HCT116 (cell line): ENCODE measurements around the gene BRINP3. TPM values are rescaled to one million over a fixed set of nuclear protein-coding genes. Genes with fewer than 3 reads are reported as not detected.

Experiments
- ATAC-seq: fragments of 200-7000 bp; cut with Tn5 transposase; 2 replicates; pipeline ENCODE4 v1.9.1; 2020; ENCODE audit warnings: mild to moderate bottlenecking, moderate library complexity
- BruUV-seq: library from RNA; stranded (reverse); fragments of 400-500 nt; replicated peaks from 2 replicates; lab custom pipeline; 2021; lab: Mats Ljungman, UMichigan
- CTCF ChIA-PET: fragments of 300-600 bp; sonication (Branson Sonifier 250); formaldehyde crosslinking; loops from one replicate; lab custom pipeline; 2021; ENCODE audit warnings: antibody characterized with exemption; lab: Charles Lee
- POLR2A ChIA-PET: fragments of 300-600, 350-600 bp; sonication (Branson Sonifier 250); formaldehyde crosslinking; loops from one replicate; lab custom pipeline; 2021; ENCODE audit warnings: antibody characterized with exemption; lab: Charles Lee
- RAD21 ChIA-PET, 2 experiments: fragments of 300-600 bp; sonication (Branson Sonifier 250); formaldehyde crosslinking; loops; one replicate each; lab custom pipeline; 2023; ENCODE audit warnings: low total read pairs in 2 of 2; ENCODE audit not compliant: uncharacterized antibody in 2 of 2, unreplicated experiment in 2 of 2, low non-redundant PET in 1 of 2; lab: Charles Lee
- DNase-seq: peaks from one replicate; pipeline ENCODE4 v3.0.0-alpha.2; 2010; ENCODE audit warnings: low read depth, low spot score
- H2AFZ ChIP-seq: fragments of 200-600 bp; shearing (Covaris generic), sonication (generic); 2 replicates; pipeline ENCODE4 v1.6.1; 2017; ENCODE audit warnings: low read depth, mixed run types, mixed read lengths, antibody characterized with exemption, low read length; ENCODE audit not compliant: poor library complexity, severe bottlenecking
- H3K27ac ChIP-seq: 2 replicates; pipeline ENCODE4 v1.5.1; 2012; ENCODE audit warnings: low read depth, low read length
- H3K27me3 ChIP-seq: fragments of 200-600 bp; sonication (generic); 2 replicates; pipeline ENCODE4 v1.6.1; 2016; ENCODE audit warnings: mixed run types, low read length, mixed read lengths; ENCODE audit not compliant: insufficient read depth
- H3K36me3 ChIP-seq, 2 experiments: fragments of 200-500 bp in 1 of 2; fragments of 200-600 bp in 1 of 2; sonication (Bioruptor generic) in 1 of 2; sonication (generic) in 1 of 2; 2 replicates each; pipeline versions ENCODE4 v1.5.1 to v1.6.1; 2014 to 2016; ENCODE audit warnings: low read length in 2 of 2, inconsistent platforms in 1 of 2, mixed read lengths in 1 of 2, mixed run types in 1 of 2; ENCODE audit not compliant: insufficient read depth in 2 of 2, control insufficient read depth in 1 of 2
- H3K4me1 ChIP-seq, 2 experiments: fragments of 200-600 bp in 1 of 2; sonication (generic) in 1 of 2; 2 replicates each; pipeline versions ENCODE4 v1.5.1 to v1.6.1; 2012 to 2017; ENCODE audit warnings: low read length in 2 of 2, inconsistent platforms in 1 of 2, mild to moderate bottlenecking in 1 of 2, mixed read lengths in 1 of 2, mixed run types in 1 of 2, moderate library complexity in 1 of 2; ENCODE audit not compliant: insufficient read depth in 2 of 2, control insufficient read depth in 1 of 2
- H3K4me2 ChIP-seq: fragments of 200-600 bp; sonication (generic); 2 replicates; pipeline ENCODE4 v1.6.1; 2017; ENCODE audit warnings: mixed run types, low read length, mixed read lengths
- H3K4me3 ChIP-seq, 2 experiments: fragments of 200-600 bp in 1 of 2; sonication (generic) in 1 of 2; replicated peaks in 1 of 2; 2 replicates each; pipeline ENCODE4 v1.5.1; 2011 to 2016; ENCODE audit warnings: low read length in 2 of 2, control low read depth in 1 of 2, low read depth in 1 of 2, mild to moderate bottlenecking in 1 of 2, mixed read lengths in 1 of 2, mixed run types in 1 of 2
- H3K79me2 ChIP-seq: fragments of 200-600 bp; sonication (generic); 2 replicates; pipeline ENCODE4 v1.6.1; 2017; ENCODE audit warnings: mild to moderate bottlenecking, mixed run types, low read length, moderate library complexity, mixed read lengths; ENCODE audit not compliant: insufficient read depth
- H3K9ac ChIP-seq: fragments of 200-600 bp; sonication (generic); 2 replicates; pipeline ENCODE4 v1.6.1; 2016; ENCODE audit warnings: low read length, mixed read lengths
- H3K9me2 ChIP-seq: fragments of 200-600 bp; sonication (generic), shearing (Covaris generic); 2 replicates; pipeline ENCODE4 v1.6.1; 2017; ENCODE audit warnings: mixed run types, mild to moderate bottlenecking, moderate library complexity; ENCODE audit not compliant: insufficient read depth
- H3K9me3 ChIP-seq, 2 experiments: fragments of 200-500 bp in 1 of 2; fragments of 200-600 bp in 1 of 2; sonication (Bioruptor generic) in 1 of 2; sonication (generic) in 1 of 2; 2 replicates each; pipeline ENCODE4 v1.6.1; 2014 to 2017; ENCODE audit warnings: low read length in 2 of 2, mixed read lengths in 2 of 2, inconsistent platforms in 1 of 2, low read depth in 1 of 2, mild to moderate bottlenecking in 1 of 2, mixed run types in 1 of 2, moderate library complexity in 1 of 2; ENCODE audit not compliant: control insufficient read depth in 1 of 2, insufficient read depth in 1 of 2
- H4K20me1 ChIP-seq: fragments of 200-600 bp; sonication (generic), shearing (Covaris generic); 2 replicates; pipeline ENCODE4 v1.6.1; 2017; ENCODE audit warnings: mixed run types, mild to moderate bottlenecking, moderate library complexity; ENCODE audit not compliant: insufficient read depth
- EZH2 ChIP-seq: fragments of 200-600 bp; sonication (generic); IDR thresholded peaks from 2 replicates; pipeline ENCODE4 v1.6.1; 2017; ENCODE audit warnings: antibody characterized with exemption, mixed run types
- JUND ChIP-seq: IDR thresholded peaks from 2 replicates; pipeline ENCODE4 v1.6.1; 2012
- POLR2AphosphoS5 ChIP-seq: IDR thresholded peaks from 2 replicates; pipeline ENCODE4 v1.6.1; 2011; ENCODE audit warnings: mild to moderate bottlenecking, low read depth, low read length, moderate library complexity
- ZNF274 ChIP-seq: fragments of 200-500 bp; sonication (Bioruptor generic); IDR thresholded peaks from 2 replicates; pipeline ENCODE4 v1.6.1; 2014; ENCODE audit warnings: mild to moderate bottlenecking, low read depth, low read length, inconsistent platforms
- intact Hi-C: fragments of 100-400 bp; cut with micrococcal nuclease; formaldehyde crosslinking; loops from 2 replicates; pipeline ENCODE4 v1.10.0; 2022
- total RNA-seq: library from RNA; stranded (reverse); gene quantifications from one replicate; pipeline ENCODE4 v1.2.1, GENCODE V29; 2021; ENCODE audit not compliant: unreplicated experiment

The BRINP3 gene
- total RNA-seq, 1 experiment from 2014 or later = not detected

DNA sequence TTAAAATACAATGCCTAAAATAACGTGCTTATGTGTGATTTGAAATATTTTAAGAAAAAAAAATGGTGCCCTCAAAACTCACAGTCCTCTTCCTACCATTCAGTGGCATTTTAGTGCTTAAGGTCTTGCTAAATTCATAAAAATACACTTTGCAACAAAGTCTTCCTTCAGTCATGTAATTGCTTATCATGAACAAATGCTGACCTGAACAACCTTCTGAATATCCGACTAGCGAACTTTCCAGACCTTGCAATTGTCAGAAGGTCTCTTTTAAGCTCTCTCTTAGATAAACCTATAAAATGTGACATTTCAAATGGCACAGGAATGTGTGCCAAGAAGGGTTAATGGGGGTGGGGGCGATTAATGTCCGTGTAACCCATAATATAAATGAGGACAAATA lies 858 bp downstream of the BRINP3 start:
- Histone ChIP-seq H3K9me3 (no peaks in the 10 kb centered on the region), H3K4me3 (no peak overlapping the region), H3K9ac (no peak overlapping the region), H3K36me3 (no peaks in the 10 kb centered on the region), H3K27me3 (no peaks in the 10 kb centered on the region), H3K9me2 (no peaks in the 10 kb centered on the region), H4K20me1 (no peaks in the 10 kb centered on the region), H3K4me2 (no peak overlapping the region), H3K79me2 (no peaks in the 10 kb centered on the region), H3K4me1 (peaks cover 4 to 15% of the 10 kb centered on the region in 2 experiments; a peak in 3 of 4 replicates), H3K27ac (no peak overlapping the region), H2AFZ (peak overlapping the region; percentile 88)
- RAD21 ChIA-PET = no interaction called here
- intact Hi-C loops = no loop called here
- no TSS peak for BruUV-seq
- no peak for DNase-seq
- TF ChIP-seq EZH2 (no peak), ZNF274 (no peak), POLR2AphosphoS5 (no peak)
- ATAC-seq = no peak
- CTCF ChIA-PET = no interaction called here
- POLR2A ChIA-PET = no interaction called here

DNA sequence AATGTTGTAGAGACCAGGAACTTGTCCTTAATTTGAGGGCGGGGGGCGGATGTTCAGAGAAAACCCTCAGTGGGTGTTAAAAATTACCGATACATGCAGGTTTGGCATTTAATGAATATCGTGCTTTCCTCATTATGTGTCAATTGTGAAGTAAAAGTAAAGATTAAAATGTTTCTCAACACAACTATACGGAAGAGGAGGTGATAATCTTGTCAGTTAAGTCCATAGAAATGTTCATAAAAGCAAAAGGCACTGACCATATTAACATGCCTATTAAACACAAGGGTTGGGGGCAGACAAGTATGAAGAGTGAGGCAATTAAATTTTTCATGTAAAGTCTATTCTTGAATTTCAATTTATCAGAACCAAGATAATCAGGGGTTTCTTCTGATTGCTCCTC lies 1.3 kb downstream of the BRINP3 start:
- no peak for ATAC-seq
- no peak overlapping the region for H3K4me2 ChIP-seq
- no peaks in the 10 kb centered on the region for H3K9me3 ChIP-seq
- TF ChIP-seq JUND = no peak
- TF ChIP-seq, all 23 proteins: peak for 0
- Histone ChIP-seq H3K27me3 (no peaks in the 10 kb centered on the region), H3K36me3 (no peaks in the 10 kb centered on the region), H3K4me3 (no peak overlapping the region), H4K20me1 (no peaks in the 10 kb centered on the region), H3K79me2 (no peaks in the 10 kb centered on the region), H3K9me2 (no peaks in the 10 kb centered on the region), H3K9ac (no peak overlapping the region), H2AFZ (no peak overlapping the region), H3K4me1 (peaks cover 4 to 15% of the 10 kb centered on the region in 2 experiments; a peak in 3 of 4 replicates), H3K27ac (no peak overlapping the region)
- intact Hi-C loops = no loop called here
- ChIA-PET POLR2A (no interaction called here), CTCF (no interaction called here), RAD21 (no interaction called here)
- DNase-seq = no peak
- no TSS peak for BruUV-seq
